ENCODE measurements around the gene CDH23.

CDH23 gene

GRCh38 chr10:71640607-71641006 is 243.9 kb downstream of the CDH23 start:
- no peak for DNase-seq (ENCODE audit: low read depth)

- DNase-seq (ENCODE audit: low read depth), result no peak
These were observed 244.7 kb downstream of the CDH23 start for GRCh38 chr10:71641449-71641848.

DNA sequence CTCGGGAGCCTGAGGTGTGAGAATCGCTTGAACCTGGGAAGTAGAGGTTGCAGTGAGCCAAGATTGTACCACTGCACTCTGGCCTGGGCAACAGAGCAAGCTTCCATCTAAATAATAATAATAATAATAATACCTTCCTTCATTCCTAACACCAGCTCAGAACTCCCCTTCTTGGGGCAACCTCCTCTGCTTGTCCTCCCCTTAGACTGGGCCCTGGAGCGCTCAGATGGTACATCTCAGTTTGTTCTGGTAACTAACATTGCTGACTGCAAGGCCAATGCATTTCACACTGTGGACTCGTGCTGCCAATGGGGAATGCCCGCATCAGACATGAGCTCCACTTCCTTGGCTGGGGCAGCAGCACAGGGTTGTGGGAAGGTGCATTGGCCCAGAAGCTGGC is 245.3 kb downstream of the CDH23 start:
- no peak for DNase-seq (ENCODE audit: low read depth)

DNA sequence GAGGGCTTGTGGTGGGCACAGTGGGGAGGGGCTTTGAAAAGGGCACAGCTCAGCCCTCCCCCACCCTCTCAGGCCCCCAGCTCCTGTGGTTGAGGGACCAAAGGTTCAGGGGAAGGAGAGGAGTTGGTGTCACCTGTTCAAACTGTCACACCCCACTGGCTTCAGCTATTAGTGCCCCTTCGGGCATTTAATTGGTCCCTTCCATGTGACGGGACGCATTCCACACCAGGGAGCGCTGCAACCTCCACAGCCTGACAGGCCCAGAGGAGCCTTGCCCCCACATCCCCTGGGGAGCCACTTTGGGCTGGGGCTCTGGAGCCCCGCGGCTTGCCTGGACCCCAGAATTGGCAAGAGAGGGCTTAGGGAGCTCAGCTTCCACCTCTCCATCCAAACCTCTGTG is 247.2 kb downstream of the CDH23 start:
- no peak for DNase-seq (ENCODE audit: low read depth)

GRCh38 chr10:71644307-71645180 is 247.8 kb downstream of the CDH23 start:
- no peak for DNase-seq (ENCODE audit: low read depth)

- no peak for DNase-seq (ENCODE audit: low read depth)
These were observed 248.5 kb downstream of the CDH23 start for GRCh38 chr10:71645185-71645584.

DNA sequence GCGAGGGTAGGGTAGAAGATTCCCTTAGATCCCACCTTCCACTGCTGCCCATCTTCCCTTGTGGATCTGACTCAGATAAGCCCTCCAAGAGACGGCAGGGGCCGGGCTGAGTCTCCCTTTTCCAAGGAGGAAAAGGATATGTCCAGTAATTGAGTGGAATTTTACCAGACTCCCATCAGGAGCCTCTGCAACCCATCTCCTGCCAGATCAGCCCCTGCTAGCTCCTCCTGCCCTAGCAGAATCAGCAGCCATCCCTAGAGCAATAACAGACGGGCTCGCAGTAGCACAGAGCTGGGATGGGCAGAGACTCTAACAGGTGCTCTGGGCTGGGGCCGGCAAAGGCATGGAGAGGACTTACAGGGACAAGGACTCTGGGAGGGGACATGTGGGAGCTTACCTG is 249.3 kb downstream of the CDH23 start:
- no peak for DNase-seq (ENCODE audit: low read depth)

DNA sequence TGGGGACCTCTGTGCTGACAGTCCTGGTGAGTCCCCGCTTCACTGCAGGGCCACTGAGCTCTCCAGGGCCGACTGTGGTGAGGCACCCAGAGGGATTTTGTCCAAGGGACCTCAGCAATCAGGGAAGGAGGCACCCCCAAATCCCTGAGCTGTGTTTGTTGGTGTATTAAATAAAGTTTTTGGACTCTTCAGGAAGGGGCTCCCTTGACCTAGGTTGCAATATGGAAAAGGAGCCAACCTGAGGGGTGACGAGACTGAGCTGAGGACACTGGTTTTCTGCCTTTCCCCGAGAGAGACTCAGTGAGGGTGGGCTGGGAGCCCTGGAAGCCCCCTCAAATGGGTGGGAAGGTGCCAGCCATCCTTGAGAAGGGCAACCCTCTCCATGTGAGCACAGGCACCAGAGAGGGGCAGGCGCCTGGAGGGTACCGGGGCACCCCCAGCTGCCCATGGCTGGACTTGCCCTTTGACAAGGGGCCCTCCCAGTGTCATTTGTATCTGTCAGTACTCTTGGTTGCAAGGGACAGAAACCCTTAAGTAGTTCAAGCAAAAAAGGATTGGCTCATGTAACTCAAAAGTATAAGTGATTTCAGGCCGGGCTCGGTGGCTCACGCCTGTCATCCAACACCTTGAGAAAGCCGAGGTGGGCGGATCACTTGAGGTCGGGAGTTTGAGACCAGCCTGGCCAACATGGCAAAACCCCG is 250.0 kb downstream of the CDH23 start:
- no peak for DNase-seq (ENCODE audit: low read depth)

GRCh38 chr10:71647526-71648253 is 251.0 kb downstream of the CDH23 start:
- no peak for DNase-seq (ENCODE audit: low read depth)

DNA sequence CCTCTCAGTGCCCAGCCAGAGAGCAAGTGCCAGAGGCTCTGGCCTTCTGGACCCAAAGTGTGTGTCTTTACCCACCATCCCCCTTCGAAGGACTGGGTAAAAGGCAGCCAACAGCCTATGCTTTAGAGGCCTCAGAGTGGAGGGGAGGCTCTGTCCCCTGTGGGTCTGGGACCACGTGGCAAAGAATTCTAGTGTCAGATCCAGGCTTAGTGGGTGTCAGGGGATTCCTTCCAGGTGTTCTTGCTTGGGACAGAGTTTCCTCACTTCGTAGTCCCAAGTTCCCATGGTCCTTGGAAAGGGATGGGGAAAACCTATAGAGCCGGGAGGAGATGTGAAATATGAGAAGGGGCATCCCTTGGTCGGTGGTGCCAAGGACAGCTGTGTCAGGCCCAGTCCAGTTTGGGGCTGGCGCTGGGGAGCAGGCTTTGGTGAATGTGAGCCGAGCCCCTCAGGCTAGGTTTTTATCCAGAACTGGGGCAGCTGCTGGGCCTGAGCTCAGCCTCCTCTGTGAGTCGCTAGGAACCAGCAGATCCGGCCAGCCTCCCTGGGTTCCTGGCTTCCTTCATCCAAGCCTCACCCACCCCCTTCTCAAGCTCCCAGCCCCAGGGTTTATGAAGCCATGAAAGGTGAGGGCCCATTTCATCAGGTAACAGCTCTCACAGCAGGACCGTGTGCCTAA is 251.7 kb downstream of the CDH23 start:
- DNase-seq (ENCODE audit: low read depth), result no peak

DNA sequence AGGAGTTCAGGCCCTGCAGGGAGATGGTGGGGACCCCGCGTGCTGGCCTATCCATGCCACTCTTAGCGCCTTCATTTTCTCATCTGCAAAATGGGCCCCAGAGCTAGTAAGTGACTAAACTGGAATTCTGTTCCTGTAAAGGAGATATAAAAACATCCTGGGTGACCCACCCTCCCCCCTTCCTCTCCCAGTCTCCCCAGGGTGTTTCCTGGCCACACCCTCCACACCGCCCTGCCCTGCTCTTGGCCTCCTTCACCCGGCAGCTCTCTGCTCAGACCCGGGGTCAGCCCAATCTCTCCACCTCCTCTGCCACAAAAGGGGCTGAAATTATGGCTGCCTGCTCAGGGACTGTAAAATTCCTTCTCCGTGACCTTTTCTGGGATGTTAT is 252.2 kb downstream of the CDH23 start:
- DNase-seq (ENCODE audit: low read depth), result no peak

GRCh38 chr10:71649631-71650030 is 252.9 kb downstream of the CDH23 start:
- DNase-seq (ENCODE audit: low read depth), result no peak

DNA sequence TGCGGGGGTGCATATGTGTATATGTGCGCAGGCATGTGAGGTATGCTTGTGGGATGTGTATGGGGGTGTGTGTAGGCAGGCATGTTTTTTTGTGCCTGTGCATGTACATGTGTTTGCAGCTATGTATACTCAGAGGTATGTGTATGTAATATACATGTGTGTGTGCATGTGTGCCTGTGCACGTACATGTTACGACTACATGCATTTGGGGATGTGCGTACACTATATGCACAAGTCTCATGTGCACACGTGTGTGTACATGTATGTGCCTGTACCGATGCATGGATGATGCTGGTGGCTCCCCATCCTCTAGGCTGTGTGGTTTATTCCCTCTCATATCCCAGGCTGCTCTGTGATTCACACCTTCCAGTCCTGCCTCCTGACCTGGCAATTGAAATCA is 253.7 kb downstream of the CDH23 start:
- DNase-seq (ENCODE audit: low read depth), result no peak

- DNase-seq (ENCODE audit: low read depth), result no peak
These were observed 254.7 kb downstream of the CDH23 start for GRCh38 chr10:71651428-71651827.

- DNase-seq (ENCODE audit: low read depth), result no peak
These were observed 255.2 kb downstream of the CDH23 start for GRCh38 chr10:71651928-71652327.

DNA sequence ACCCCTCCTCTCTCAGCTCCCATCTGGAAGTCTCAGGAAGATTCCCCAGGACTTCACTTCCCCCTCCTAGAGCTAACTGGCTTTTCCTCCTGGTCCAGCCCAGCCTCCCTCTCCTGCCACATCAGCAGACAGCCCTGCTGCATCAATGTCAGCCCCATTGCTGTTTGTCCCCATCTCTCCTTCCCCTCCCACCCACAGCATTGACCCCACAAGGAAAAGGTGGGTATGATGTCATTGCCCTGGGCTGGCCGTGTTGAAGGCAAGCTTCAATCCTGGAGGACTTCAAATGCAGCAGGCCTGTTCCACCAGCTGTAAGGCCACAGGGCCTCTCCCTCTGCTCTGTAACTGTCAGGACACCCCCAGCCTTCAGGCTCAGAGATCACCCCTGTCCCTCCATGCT is 256.3 kb downstream of the CDH23 start:
- no peak for DNase-seq (ENCODE audit: low read depth)

DNA sequence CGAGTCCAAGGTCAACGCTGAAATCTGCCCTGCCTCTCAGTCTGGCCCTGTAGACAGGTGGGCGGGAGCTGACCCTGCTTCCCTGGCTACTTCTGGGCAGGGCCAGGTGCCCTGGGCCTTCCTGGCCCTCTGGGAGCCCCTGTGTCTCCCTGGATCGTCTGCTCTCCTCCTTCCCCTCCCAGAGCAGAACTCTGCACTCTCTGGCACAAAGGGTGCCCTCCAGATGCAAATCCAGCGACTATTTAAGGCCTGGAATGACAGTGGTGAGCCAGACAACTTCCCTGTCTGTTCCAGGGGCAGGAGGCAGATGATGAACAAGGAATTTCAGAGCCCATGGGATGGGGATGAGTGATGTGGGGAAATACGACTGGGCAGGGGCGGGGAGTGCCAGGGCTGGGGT is 259.5 kb downstream of the CDH23 start:
- DNase-seq (ENCODE audit: low read depth), result no peak

GRCh38 chr10:71657604-71658466 is 261.1 kb downstream of the CDH23 start:
- DNase-seq (ENCODE audit: low read depth), result no peak

- no peak for DNase-seq (ENCODE audit: low read depth)
These were observed 261.7 kb downstream of the CDH23 start for GRCh38 chr10:71658467-71658745.

- DNase-seq (ENCODE audit: low read depth), result no peak
These were observed 262.5 kb downstream of the CDH23 start for GRCh38 chr10:71659111-71659634.

GRCh38 chr10:71659737-71660136 is 263.0 kb downstream of the CDH23 start:
- no peak for DNase-seq (ENCODE audit: low read depth)

Measured in activated T-helper 9 cell treated with anti-CD3 and anti-CD28 coated beads, Interleukin-2, amount 50 U/mL, for 16 hours (primary cell).